ENCODE data around the gene PAFAH1B2. TPM values are rescaled to one million over a fixed set of nuclear protein-coding genes. Genes with fewer than 3 reads are reported as not detected.
A peak's percentile ranks its signal among the peaks of the same experiment; 100 is the strongest.
"Not testable (repeated sequence)": the region's sequence is repeated elsewhere in the genome, so short reads cannot be mapped to it uniquely, and the experiment has no call there.

The PAFAH1B2 gene
- total RNA-seq, 2 experiments from 2014 or later: 43.7 to 44.3 TPM

DNA sequence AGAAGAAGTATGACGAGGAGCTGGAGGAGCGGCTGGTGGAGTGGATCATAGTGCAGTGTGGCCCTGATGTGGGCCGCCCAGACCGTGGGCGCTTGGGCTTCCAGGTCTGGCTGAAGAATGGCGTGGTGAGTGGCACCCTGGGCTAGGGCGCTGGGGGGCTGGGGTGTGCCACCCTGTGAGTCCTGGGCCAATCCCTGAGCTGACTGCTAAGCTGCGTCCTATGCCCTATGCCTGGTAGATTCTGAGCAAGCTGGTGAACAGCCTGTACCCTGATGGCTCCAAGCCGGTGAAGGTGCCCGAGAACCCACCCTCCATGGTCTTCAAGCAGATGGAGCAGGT, 59.0 kb downstream of the PAFAH1B2 start:
- Mint-ChIP-seq H3K4me1 (ENCODE audit: low read depth) (no peaks in the 10 kb centered on the region), H3K36me3 (ENCODE audit: low read depth) (peaks cover 8% of the 10 kb centered on the region), H3K27ac (no peak overlapping the region), H3K4me3 (no peak overlapping the region), H3K27me3 (ENCODE audit: low read depth) (no peaks in the 10 kb centered on the region), H3K9me3 (no peaks in the 10 kb centered on the region)
- CTCF ChIA-PET: interaction anchor here (1.4 to 1.7 kb wide), 3 partner anchors 22 to 222 kb away, joined by 4 to 6 read pairs (median 5); no protein-coding TSS in a partner anchor
- intact Hi-C loops (cut with micrococcal nuclease): no loop called here
- no peak for DNase-seq

DNA sequence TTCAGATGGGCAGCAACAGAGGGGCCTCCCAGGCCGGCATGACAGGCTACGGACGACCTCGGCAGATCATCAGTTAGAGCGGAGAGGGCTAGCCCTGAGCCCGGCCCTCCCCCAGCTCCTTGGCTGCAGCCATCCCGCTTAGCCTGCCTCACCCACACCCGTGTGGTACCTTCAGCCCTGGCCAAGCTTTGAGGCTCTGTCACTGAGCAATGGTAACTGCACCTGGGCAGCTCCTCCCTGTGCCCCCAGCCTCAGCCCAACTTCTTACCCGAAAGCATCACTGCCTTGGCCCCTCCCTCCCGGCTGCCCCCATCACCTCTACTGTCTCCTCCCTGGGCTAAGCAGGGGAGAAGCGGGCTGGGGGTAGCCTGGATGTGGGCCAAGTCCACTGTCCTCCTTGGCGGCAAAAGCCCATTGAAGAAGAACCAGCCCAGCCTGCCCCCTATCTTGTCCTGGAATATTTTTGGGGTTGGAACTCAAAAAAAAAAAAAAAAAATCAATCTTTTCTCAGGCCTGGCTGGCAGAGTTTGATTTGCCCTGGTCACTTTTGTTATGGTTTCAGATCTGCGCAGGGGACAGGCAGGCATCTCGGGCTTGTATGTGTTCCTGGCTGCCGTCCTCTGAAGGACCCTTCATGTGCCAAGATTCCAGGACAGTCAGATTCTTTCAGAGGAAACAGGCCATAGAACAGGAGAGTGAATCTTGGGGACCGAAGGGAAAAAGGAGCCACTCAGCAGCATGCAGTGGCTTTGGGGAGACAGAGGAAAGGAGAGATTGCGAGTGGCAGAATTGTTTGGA, 60.4 kb downstream of the PAFAH1B2 start:
- Mint-ChIP-seq H3K4me3 (no peak overlapping the region), H3K4me1 (ENCODE audit: low read depth) (no peaks in the 10 kb centered on the region)
- CTCF ChIA-PET: no interaction called here

DNA sequence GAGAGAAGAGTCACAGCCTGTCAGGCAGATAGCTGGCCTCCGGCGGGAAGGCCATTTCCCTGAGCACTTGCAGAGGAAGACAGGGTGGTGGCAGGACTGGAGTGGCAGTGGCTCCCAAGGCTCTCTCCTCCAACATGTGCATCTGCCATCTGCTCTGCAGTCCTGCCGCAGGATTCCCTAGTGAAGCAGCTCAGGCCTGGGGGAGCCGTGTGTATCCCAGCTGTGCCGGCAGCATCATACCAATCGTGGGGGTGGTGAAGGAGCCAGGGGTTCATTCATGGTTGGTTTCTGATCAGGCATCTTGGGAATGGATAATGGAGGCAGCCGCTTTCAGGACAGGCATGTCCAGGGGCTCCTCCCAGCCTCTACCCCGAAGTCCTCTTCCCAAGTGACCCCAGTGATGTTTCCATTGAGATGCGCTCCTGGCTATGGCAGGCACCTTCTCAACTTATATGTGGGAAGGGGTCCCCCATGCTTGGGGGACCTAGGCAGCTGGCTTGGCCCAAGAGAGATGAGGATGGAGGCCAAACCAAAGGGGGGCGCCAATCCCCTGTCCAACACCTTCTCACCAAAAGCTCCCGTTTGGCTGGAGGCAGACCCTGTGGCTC, 61.2 kb downstream of the PAFAH1B2 start:
- Mint-ChIP-seq H3K4me1 (ENCODE audit: low read depth) (no peaks in the 10 kb centered on the region), H3K9me3 (no peaks in the 10 kb centered on the region), H3K27ac (no peak overlapping the region), H3K27me3 (ENCODE audit: low read depth) (no peaks in the 10 kb centered on the region), H3K36me3 (ENCODE audit: low read depth) (peaks cover 11% of the 10 kb centered on the region), H3K4me3 (no peak overlapping the region)
- DNase-seq: no peak
- intact Hi-C loops (cut with micrococcal nuclease): loop anchor here (5.0 kb wide), 1 partner anchor 73 kb away; no protein-coding TSS in a partner anchor
- CTCF ChIA-PET: no interaction called here

More for the DNA sequence above, 60.4 kb downstream of the PAFAH1B2 start:
- no peak for DNase-seq
- H3K27ac Mint-ChIP-seq: no peak overlapping the region
- intact Hi-C loops (cut with micrococcal nuclease): loop anchor here (5.0 kb wide), 1 partner anchor 72 kb away; no protein-coding TSS in a partner anchor
- peaks cover 8% of the 10 kb centered on the region for H3K36me3 Mint-ChIP-seq (ENCODE audit: low read depth)
- no peaks in the 10 kb centered on the region for H3K27me3 Mint-ChIP-seq (ENCODE audit: low read depth)
- no peaks in the 10 kb centered on the region for H3K9me3 Mint-ChIP-seq

DNA sequence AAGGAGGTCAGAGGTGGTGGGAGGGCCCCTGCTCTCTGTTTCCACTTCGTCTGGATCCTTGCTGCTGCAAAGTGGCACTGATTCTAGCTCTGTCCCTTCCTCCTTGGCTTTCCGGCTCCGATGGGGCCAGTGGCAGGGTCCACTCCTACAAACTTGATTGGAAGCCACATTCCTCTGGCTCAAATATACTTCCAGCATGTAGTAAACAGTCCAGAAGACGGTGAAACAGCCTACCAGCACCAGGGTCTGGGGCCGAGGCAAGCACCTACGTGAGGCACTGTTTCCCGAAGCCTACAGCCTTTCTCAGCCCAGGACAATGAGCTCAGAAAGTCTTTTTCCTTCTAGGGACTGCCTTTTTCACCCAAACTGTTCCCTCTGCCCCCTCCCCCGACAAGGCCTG, 62.0 kb downstream of the PAFAH1B2 start:
- DNase-seq: not testable (repeated sequence)

DNA sequence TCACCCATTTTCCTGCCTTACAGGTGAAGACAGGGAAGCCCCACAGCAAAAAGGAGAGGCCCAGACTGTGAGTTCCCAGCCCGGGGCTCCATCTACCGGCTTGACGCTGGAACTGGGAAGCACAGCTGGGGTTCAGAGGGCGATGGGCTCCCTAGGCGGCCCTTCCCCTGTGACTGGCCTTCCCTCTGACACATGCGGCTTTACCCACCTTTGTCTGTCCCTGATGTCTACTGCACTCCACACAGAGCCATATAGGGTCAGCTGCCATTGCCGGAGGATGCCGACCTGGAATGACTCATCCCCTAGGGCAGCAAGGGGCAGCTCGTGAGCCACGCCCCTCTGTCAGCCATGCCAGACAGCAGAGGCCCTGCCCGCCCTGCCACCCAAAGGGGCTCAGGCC, 62.8 kb downstream of the PAFAH1B2 start:
- peaks cover 16% of the 10 kb centered on the region for H3K36me3 Mint-ChIP-seq (ENCODE audit: low read depth)
- H3K4me1 Mint-ChIP-seq (ENCODE audit: low read depth): not testable (repeated sequence)

More for the DNA sequence above, 62.0 kb downstream of the PAFAH1B2 start:
- H3K36me3 Mint-ChIP-seq (ENCODE audit: low read depth): peaks cover 11% of the 10 kb centered on the region
- CTCF ChIA-PET; H3K4me3 Mint-ChIP-seq; H3K27me3 Mint-ChIP-seq (ENCODE audit: low read depth); H3K27ac Mint-ChIP-seq; H3K9me3 Mint-ChIP-seq; H3K4me1 Mint-ChIP-seq (ENCODE audit: low read depth): not testable (repeated sequence)
- intact Hi-C loops (cut with micrococcal nuclease): loop anchor here (5.0 kb wide), 1 partner anchor 74 kb away; no protein-coding TSS in a partner anchor

DNA sequence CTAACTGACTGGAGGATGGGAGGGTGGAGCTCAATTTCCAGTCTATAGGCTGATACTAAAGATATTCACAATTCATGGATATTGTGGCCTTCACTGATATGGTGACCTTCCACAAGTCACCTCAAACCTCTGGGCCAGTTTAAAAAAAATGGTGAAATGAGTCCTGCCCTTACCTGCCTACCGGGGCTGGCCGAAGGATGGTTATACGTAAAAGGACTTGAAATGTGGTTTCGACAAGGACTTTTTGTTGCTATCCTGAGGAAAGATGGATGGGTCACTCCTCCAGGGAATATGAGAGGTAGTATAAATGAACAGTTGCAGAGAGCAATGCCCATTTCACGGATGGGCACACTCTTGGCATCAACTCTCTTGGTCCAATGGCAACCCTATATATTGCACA, 63.4 kb downstream of the PAFAH1B2 start:
- H3K27ac Mint-ChIP-seq; H3K27me3 Mint-ChIP-seq (ENCODE audit: low read depth); DNase-seq; H3K4me1 Mint-ChIP-seq (ENCODE audit: low read depth); CTCF ChIA-PET; H3K9me3 Mint-ChIP-seq; H3K4me3 Mint-ChIP-seq: not testable (repeated sequence)
- intact Hi-C loops (cut with micrococcal nuclease): loop anchor here (5.0 kb wide), 1 partner anchor 75 kb away; no protein-coding TSS in a partner anchor
- peaks cover 16% of the 10 kb centered on the region for H3K36me3 Mint-ChIP-seq (ENCODE audit: low read depth)

More for the DNA sequence above, 62.8 kb downstream of the PAFAH1B2 start:
- DNase-seq; H3K9me3 Mint-ChIP-seq; CTCF ChIA-PET; H3K27me3 Mint-ChIP-seq (ENCODE audit: low read depth); H3K27ac Mint-ChIP-seq; H3K4me3 Mint-ChIP-seq: not testable (repeated sequence)
- intact Hi-C loops (cut with micrococcal nuclease): loop anchor here (5.0 kb wide), 1 partner anchor 75 kb away; no protein-coding TSS in a partner anchor

DNA sequence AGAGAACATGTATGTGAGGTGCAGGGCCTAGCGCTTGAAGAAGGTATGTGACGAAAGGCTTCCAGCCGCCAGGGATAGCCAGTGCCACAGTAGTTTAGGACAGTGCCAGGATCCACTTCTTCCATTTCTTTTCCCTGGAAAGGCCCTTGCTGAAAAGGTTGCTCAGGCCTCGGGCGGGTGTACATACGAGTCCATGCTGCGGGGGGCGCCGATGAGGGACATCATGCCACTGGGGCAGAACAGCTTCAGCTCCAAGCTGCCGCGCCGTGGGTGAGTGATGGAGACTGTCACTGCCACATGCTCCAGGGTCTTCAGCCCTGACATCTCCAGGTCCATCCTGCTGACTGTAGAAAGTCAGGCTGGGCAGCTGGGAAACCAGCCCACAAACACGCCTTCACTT, 64.6 kb downstream of the PAFAH1B2 start:
- not testable (repeated sequence) for H3K27ac Mint-ChIP-seq; H3K4me1 Mint-ChIP-seq (ENCODE audit: low read depth); H3K27me3 Mint-ChIP-seq (ENCODE audit: low read depth); DNase-seq; H3K4me3 Mint-ChIP-seq; H3K9me3 Mint-ChIP-seq
- H3K36me3 Mint-ChIP-seq (ENCODE audit: low read depth): peaks cover 23% of the 10 kb centered on the region
- CTCF ChIA-PET: interaction anchor here (0.6 kb wide), 1 partner anchor 141 kb away, joined by 3 read pairs; no protein-coding TSS in a partner anchor
- intact Hi-C loops (cut with micrococcal nuclease): loop anchor here (5.0 kb wide), 1 partner anchor 76 kb away; no protein-coding TSS in a partner anchor

DNA sequence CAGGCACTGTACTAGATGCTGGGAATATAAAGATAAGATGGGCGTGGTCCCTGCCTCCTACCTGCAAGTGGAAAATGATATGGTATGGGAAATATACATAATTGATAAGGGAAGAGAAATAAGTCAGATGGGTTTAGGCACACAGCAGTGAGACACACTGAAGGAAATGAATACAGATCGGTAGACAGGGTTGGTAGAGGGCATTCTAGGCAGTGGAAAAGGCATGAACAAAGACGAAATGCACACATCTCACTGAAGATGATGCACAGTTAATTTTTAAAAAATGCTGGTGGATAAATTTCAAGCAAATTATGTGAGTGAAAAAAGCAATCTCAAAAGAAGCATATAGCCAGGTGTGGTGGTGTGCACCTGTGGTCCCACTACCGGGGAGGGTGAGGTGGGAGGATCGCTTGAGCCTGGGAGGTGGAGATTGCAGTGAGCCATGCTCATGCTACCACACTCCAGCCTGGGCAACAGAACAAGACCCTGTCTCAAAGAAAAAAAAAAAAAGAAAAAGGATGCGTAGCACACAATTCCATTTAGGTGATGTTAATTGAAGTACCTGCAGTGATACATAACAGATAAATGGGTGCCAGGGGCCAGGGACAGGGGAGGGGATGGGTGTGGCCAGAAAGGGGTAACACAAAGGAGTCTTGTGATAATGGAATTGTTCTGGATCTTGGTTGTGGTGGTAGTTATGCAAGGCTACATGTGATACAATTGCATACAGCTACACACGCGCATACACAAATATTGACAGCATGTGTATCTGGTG, 65.5 kb downstream of the PAFAH1B2 start:
- not testable (repeated sequence) for H3K4me1 Mint-ChIP-seq (ENCODE audit: low read depth)
- H3K36me3 Mint-ChIP-seq (ENCODE audit: low read depth): peaks cover 27% of the 10 kb centered on the region
- intact Hi-C loops (cut with micrococcal nuclease): loop anchor here (5.0 kb wide), 1 partner anchor 77 kb away; no protein-coding TSS in a partner anchor

DNA sequence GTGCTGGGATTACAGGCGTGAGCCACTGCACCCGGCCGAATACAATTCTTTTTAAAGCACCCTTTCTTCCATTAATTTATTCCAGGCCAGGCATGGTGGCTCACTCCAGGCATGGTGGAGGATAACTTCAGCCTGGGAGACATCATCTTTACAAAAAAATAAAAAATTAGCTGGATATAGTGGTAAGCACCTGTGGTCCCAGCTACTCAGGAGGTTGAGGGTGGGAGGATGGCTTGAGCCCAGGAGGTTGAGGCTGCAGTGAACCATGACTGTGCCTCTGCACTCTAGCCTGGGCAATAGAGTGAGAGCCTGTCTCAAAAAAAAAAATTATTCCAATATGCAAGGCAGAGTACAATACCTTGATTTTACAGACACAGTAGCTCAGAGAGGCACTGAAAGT, 66.5 kb downstream of the PAFAH1B2 start:
- Mint-ChIP-seq H3K9me3 (no peaks in the 10 kb centered on the region), H3K4me3 (no peak overlapping the region), H3K27me3 (ENCODE audit: low read depth) (no peaks in the 10 kb centered on the region), H3K36me3 (ENCODE audit: low read depth) (peaks cover 24% of the 10 kb centered on the region), H3K27ac (no peak overlapping the region), H3K4me1 (ENCODE audit: low read depth) (no peaks in the 10 kb centered on the region)
- no peak for DNase-seq
- CTCF ChIA-PET: interaction anchor here (1.3 kb wide), 1 partner anchor 20 kb away, joined by 3 read pairs; no protein-coding TSS in a partner anchor
- intact Hi-C loops (cut with micrococcal nuclease): no loop called here

More for the DNA sequence above, 65.5 kb downstream of the PAFAH1B2 start:
- H3K27ac Mint-ChIP-seq; H3K4me3 Mint-ChIP-seq; H3K27me3 Mint-ChIP-seq (ENCODE audit: low read depth); H3K9me3 Mint-ChIP-seq; DNase-seq: not testable (repeated sequence)
- CTCF ChIA-PET: interaction anchor here (0.6 to 0.8 kb wide), 2 partner anchors 36 to 142 kb away, joined by 3 read pairs; no protein-coding TSS in a partner anchor

DNA sequence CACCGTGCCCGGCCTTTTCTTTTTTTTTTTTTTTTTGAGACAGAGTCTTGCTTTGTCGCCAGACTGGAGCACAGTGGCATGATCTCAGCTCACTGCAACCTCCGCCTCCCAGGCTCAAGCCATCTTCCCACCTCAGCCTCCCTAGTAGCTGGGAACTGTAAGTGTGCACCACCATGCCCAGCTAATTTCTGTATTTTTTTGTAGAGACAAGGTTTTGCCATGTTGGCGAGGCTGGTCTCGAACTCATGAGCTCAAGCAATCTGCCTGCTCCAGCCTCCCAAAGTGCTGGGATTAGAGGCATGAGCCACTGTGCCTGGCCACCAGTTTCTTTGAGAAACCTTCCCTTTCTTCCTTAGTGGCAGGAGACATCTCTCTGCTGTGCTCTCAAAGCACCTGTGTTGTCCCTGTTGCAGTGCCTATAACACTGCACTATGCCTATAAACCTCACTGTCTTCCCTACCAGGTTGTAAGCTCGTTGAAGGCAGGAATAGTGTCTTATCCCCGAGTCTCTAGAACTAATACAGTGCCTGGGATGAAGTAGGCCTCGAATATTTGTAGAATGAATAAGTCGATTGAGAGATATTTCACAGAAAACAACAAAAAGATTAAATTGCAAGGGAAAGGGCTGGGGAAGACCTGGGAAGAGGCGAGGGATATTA, 68.7 kb downstream of the PAFAH1B2 start:
- no peak overlapping the region for H3K27ac Mint-ChIP-seq
- peaks cover 7% of the 10 kb centered on the region for H3K4me1 Mint-ChIP-seq (ENCODE audit: low read depth)
- CTCF ChIA-PET: interaction anchor here (0.9 kb wide), 1 partner anchor 13 kb away, joined by 6 read pairs; no protein-coding TSS in a partner anchor
- H3K4me3 Mint-ChIP-seq: no peak overlapping the region
- peaks cover 34% of the 10 kb centered on the region for H3K36me3 Mint-ChIP-seq (ENCODE audit: low read depth)
- no peaks in the 10 kb centered on the region for H3K9me3 Mint-ChIP-seq
- no peaks in the 10 kb centered on the region for H3K27me3 Mint-ChIP-seq (ENCODE audit: low read depth)
- intact Hi-C loops (cut with micrococcal nuclease): no loop called here
- no peak for DNase-seq

DNA sequence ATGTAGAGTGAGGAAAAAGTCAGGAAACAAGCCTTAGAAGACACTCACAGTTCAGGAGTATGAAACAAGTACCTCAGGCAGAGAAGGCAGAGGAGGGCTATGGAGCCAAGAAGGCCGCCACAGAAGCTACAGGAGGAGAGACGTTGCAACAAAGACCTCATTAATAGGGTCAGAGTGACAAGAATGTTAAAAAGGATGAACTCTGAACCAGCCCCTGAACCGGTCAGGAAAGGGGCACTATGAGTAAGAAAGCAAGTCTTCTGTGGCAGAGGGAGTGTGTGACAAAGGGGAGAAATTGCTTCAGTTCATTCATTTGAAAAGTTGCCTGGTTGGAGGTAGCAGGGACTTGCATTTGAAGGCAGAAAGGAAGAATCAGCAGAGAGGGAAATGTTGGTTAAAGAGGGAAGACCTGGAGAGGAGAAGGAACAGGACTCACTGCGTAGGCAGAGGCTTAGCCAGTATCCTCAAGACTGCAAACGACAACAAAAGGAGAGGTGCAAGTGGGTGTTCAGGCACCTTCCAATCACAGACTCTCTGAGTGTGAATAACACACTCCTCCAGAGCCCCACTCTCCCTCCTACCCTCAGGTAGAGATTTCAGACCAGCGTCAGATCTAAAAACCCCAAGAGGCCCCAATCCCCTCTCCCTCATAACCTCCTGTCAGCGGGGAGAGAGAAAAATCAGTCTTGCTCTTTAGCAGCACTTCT, 70.5 kb downstream of the PAFAH1B2 start:
- peak overlapping the region; percentile 37 for H3K27ac Mint-ChIP-seq
- H3K27me3 Mint-ChIP-seq (ENCODE audit: low read depth): no peaks in the 10 kb centered on the region
- H3K9me3 Mint-ChIP-seq: no peaks in the 10 kb centered on the region
- no peak for DNase-seq
- no peak overlapping the region for H3K4me3 Mint-ChIP-seq
- H3K4me1 Mint-ChIP-seq (ENCODE audit: low read depth): peaks cover 7% of the 10 kb centered on the region
- H3K36me3 Mint-ChIP-seq (ENCODE audit: low read depth): peaks cover 48% of the 10 kb centered on the region
- CTCF ChIA-PET: interaction anchor here (1.2 to 1.3 kb wide), 2 partner anchors 12 to 34 kb away, joined by 3 to 5 read pairs; no protein-coding TSS in a partner anchor
- intact Hi-C loops (cut with micrococcal nuclease): no loop called here
